HepG2 (cell line): ENCODE results near the gene HNRNPUL2. TPM values are rescaled to one million over a fixed set of nuclear protein-coding genes. Genes with fewer than 3 reads are reported as not detected.

ENCODE experiments used
- ARID5B ChIP-seq: IDR thresholded peaks from 2 replicates; pipeline ENCODE4 v1.4.0; 2020; ENCODE audit warnings: mild to moderate bottlenecking, missing genetic modification reagents
- GZF1 ChIP-seq: sonication (generic); formaldehyde crosslinking; IDR thresholded peaks from 2 replicates; pipeline ENCODE4 v1.5.1; 2020; ENCODE audit warnings: mild to moderate bottlenecking, missing genetic modification reagents
- KDM2A ChIP-seq: sonication (generic); formaldehyde crosslinking; IDR thresholded peaks from 2 replicates; pipeline ENCODE4 v1.4.0; 2020; ENCODE audit warnings: low read depth, missing genetic modification reagents, borderline replicate concordance
- MTF1 ChIP-seq: sonication (generic); formaldehyde crosslinking; IDR thresholded peaks from 2 replicates; pipeline ENCODE4 v1.5.0; 2020; ENCODE audit warnings: missing genetic modification reagents
- PAXIP1 ChIP-seq: sonication (generic); formaldehyde crosslinking; conservative IDR thresholded peaks from 2 replicates; pipeline ENCODE4 v1.4.0; 2020; ENCODE audit warnings: mild to moderate bottlenecking, missing genetic modification reagents, moderate library complexity
- PPARG ChIP-seq: conservative IDR thresholded peaks from 2 replicates; pipeline ENCODE4 v1.6.1; 2016; ENCODE audit warnings: missing biosample characterization, missing genetic modification reagents
- RBM39 ChIP-seq: fragments of 200-400 bp; formaldehyde crosslinking; IDR thresholded peaks from one replicate; pipeline ENCODE4 v1.6.1; 2018; ENCODE audit warnings: antibody characterized with exemption, mild to moderate bottlenecking, low read depth, low read length; ENCODE audit not compliant: poor library complexity, severe bottlenecking
- SIN3A ChIP-seq: IDR thresholded peaks from 2 replicates; pipeline ENCODE4 v1.6.1; 2011; ENCODE audit warnings: low read depth, mild to moderate bottlenecking, control low read depth, low read length, borderline replicate concordance
- ZBTB21 ChIP-seq: sonication (generic); formaldehyde crosslinking; IDR thresholded peaks from 2 replicates; pipeline ENCODE4 v1.4.0; 2020; ENCODE audit warnings: missing genetic modification reagents
- ZFX ChIP-seq: sonication (generic); formaldehyde crosslinking; IDR thresholded peaks from 2 replicates; pipeline ENCODE4 v1.4.0; 2020; ENCODE audit warnings: mild to moderate bottlenecking, low read depth, missing genetic modification reagents, moderate library complexity
- ZGPAT ChIP-seq: IDR thresholded peaks from 2 replicates; pipeline ENCODE4 v1.6.1; 2016; ENCODE audit warnings: mild to moderate bottlenecking
- ZNF17 ChIP-seq: sonication (generic); formaldehyde crosslinking; IDR thresholded peaks from 2 replicates; pipeline ENCODE4 v1.5.0; 2020; ENCODE audit warnings: mild to moderate bottlenecking, missing genetic modification reagents
- ZNF280D ChIP-seq: sonication (generic); formaldehyde crosslinking; IDR thresholded peaks from 2 replicates; pipeline ENCODE4 v1.5.1; 2020; ENCODE audit warnings: mild to moderate bottlenecking, missing genetic modification reagents
- polyA plus RNA-seq, 8 experiments: library from polyadenylated mRNA; depleted of rRNA in 3 of 8; stranded (reverse) in 7 of 8; unstranded in 1 of 8; fragments of >200 nt; fragmentation: Illumina TruSeq in 4 of 8; extraction: Trizol in 4 of 8; gene quantifications; 2 replicates each; pipeline versions ENCODE4 v1.2.1 to v1.2.3, GENCODE V29; 2011 to 2016; ENCODE audit warnings: low read depth in 4 of 8, missing spikeins in 1 of 8, mixed read lengths in 1 of 8; ENCODE audit not compliant: insufficient read depth in 1 of 8
- total RNA-seq, 5 experiments: library from RNA; depleted of rRNA; stranded (reverse); fragments of >200 nt; fragmentation: Illumina TruSeq; extraction: Trizol; gene quantifications; 2 replicates each; pipeline ENCODE4 v1.2.3, GENCODE V29; 2016; ENCODE audit warnings: low read depth in 1 of 5

HNRNPUL2 gene
- total and polyA plus RNA-seq, 2 of the 13 experiments (the other 11 are each of a cell fraction or from before 2014, with no cell fraction given): 8.4 to 9.6 TPM

- peak; percentile 64; the same call in 1 of the 2 replicates for TF ChIP-seq ZNF280D
- no peak for TF ChIP-seq ZNF17 (CRISPR knock-in tag)
- peak; percentile 65 for TF ChIP-seq ZFX (CRISPR knock-in tag)
- TF ChIP-seq GZF1 (CRISPR knock-in tag): peak; percentile 83; the same call in 1 of the 2 replicates
- peak; percentile 92; the same call in 1 of the 2 replicates for TF ChIP-seq SIN3A
- TF ChIP-seq ARID5B (CRISPR knock-in tag): peak; percentile 70; the same call in 1 of the 2 replicates
- no peak for TF ChIP-seq MTF1 (CRISPR knock-in tag)
- peak; percentile 23 for TF ChIP-seq RBM39
- no peak for TF ChIP-seq ZBTB21 (CRISPR knock-in tag)
- peak; percentile 85 for TF ChIP-seq KDM2A (CRISPR knock-in tag)
- TF ChIP-seq PAXIP1 (CRISPR knock-in tag): 0 out of 2 replicates have a peak, but pooled peaks have one; percentile 22
- TF ChIP-seq PPARG (CRISPR knock-in tag): peak; percentile 54
- TF ChIP-seq ZGPAT (CRISPR knock-in tag): peak; percentile 75
These were observed 48.2 kb downstream of the HNRNPUL2 start, which contains the start of gene UBXN1 (continued) for GRCh38 chr11:62678770-62679696.
